ENCODE measurements around the gene F13A1. TPM values are rescaled to one million over a fixed set of nuclear protein-coding genes. Genes with fewer than 3 reads are reported as not detected.

F13A1 gene
- total and polyA plus RNA-seq, 2 of the 13 experiments (the other 11 are each of a cell fraction or from before 2014, with no cell fraction given), result not detected

- no peak for TF ChIP-seq ETV6 (CRISPR knock-in tag; conservative IDR thresholded peaks at IDR 0.05)
Observed at GRCh38 chr6:6277413-6277812, 43.0 kb downstream of the F13A1 start (continued).

DNA sequence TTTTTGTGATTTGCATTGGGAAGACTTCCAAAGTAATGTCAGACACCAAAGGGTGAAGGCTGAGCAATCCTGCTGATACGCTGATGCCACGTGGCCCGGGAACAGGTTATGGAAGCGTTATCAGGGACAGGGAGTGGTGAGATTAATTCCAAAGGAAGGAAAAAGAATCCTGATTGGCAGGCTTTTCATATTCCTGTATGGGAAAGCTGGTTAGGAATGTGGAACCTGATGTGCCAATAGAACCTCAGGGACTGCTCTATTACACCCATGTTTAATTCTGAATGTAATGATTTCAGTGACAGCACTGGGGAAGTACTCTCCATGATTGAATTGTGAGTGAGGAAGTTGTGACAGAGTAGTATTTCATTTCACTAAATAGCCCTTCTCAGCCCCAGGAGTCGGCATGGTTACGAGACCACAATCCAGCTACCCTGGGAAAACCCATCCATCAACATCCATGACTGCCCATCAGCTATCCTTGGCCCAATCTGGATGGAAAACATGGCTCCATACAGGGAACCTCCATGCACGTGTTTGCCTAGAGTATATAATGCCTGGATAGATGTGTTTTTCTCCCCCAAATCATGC, 49.4 kb downstream of the F13A1 start:
- TF ChIP-seq FOXJ3 (CRISPR knock-in tag; IDR thresholded peaks at IDR 0.05; ENCODE audit: borderline replicate concordance) (no peak), KDM6A (CRISPR knock-in tag; IDR thresholded peaks at IDR 0.05; ENCODE audit: low read depth) (no peak), HDAC6 (IDR thresholded peaks at IDR 0.05; ENCODE audit: low read depth, low read length) (no peak), ARNT2 (CRISPR knock-in tag; IDR thresholded peaks at IDR 0.05; ENCODE audit: low read depth) (no peak), ZNF709 (CRISPR knock-in tag; IDR thresholded peaks at IDR 0.05) (no peak), SP4 (CRISPR knock-in tag; IDR thresholded peaks at IDR 0.05) (no peak), GPN1 (CRISPR knock-in tag; IDR thresholded peaks at IDR 0.05; ENCODE audit: borderline replicate concordance) (no peak)
- TF ChIP-seq, protein P1, sequence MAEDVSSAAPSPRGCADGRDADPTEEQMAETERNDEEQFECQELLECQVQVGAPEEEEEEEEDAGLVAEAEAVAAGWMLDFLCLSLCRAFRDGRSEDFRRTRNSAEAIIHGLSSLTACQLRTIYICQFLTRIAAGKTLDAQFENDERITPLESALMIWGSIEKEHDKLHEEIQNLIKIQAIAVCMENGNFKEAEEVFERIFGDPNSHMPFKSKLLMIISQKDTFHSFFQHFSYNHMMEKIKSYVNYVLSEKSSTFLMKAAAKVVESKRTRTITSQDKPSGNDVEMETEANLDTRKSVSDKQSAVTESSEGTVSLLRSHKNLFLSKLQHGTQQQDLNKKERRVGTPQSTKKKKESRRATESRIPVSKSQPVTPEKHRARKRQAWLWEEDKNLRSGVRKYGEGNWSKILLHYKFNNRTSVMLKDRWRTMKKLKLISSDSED (CRISPR knock-in tag; IDR thresholded peaks at IDR 0.05), result no peak
- H3K4me3 ChIP-seq (replicated peaks in 1 of 3; ENCODE audit: insufficient read depth in 1 of 3, low read depth in 2 of 3, low read length in 3 of 3), result no peak overlapping the region
- POLR2A ChIA-PET, result no interaction called here

More for the DNA sequence above, 49.4 kb downstream of the F13A1 start:
- no peaks in the 10 kb centered on the region for H3K4me1 ChIP-seq (ENCODE audit: insufficient read depth, low read length)
- BruUV-seq (replicated peaks), result no TSS peak
- H3K27ac ChIP-seq (ENCODE audit: extremely low read length, insufficient read depth, low read length), result no peak overlapping the region
- DNase-seq (ENCODE audit: low spot score) (no peak), FAIRE-seq (no peak), ATAC-seq (no peak)
- H3K4me2 ChIP-seq (ENCODE audit: low read depth, low read length), result no peak overlapping the region
- H3K79me2 ChIP-seq (ENCODE audit: insufficient read depth, low read length), result no peaks in the 10 kb centered on the region
- no peak overlapping the region for H3K9ac ChIP-seq (ENCODE audit: insufficient read depth, low read depth, low read length)
- H2AFZ ChIP-seq (ENCODE audit: low read length), result no peak overlapping the region
- intact Hi-C loops (cut with micrococcal nuclease; ENCODE audit: unreplicated experiment), result no loop called here
- CTCF ChIA-PET (ENCODE audit: low intra/inter-chr PET ratio, low total read pairs), result no interaction called here
- H4K20me1 ChIP-seq (ENCODE audit: insufficient read depth, low read length), result no peaks in the 10 kb centered on the region
- H3K36me3 ChIP-seq (replicated peaks in 1 of 2; ENCODE audit: control insufficient read depth in 1 of 2, insufficient read depth in 2 of 2, low read length in 2 of 2), result no peaks in the 10 kb centered on the region
- in situ Hi-C loops (cut with HindIII; ENCODE audit: extremely low pct_ligation_motif_present, low pct_unique_long_range_greater_than_20kb), result no loop called here
- no peaks in the 10 kb centered on the region for H3K9me3 ChIP-seq (ENCODE audit: low read length)
- WGBS (ENCODE audit: low lambda C conversion rate), result 4% methylated on average over 7 of the region's 7 CpGs
- peaks cover 1 to 10% of the 10 kb centered on the region in 2 experiments; a peak in 3 of 5 replicates for H3K27me3 ChIP-seq (ENCODE audit: control insufficient read depth in 1 of 2, insufficient read depth in 2 of 2, low read length in 2 of 2)

Data from HepG2 (cell line).